Measurements from ENCODE around the gene MBTD1. TPM values are rescaled to one million over a fixed set of nuclear protein-coding genes. Genes with fewer than 3 reads are reported as not detected.

The MBTD1 gene
- total and polyA plus RNA-seq, 2 of the 8 experiments (the other 6 are each of a cell fraction or from before 2014, with no cell fraction given) = 20.3 to 51.4 TPM

- TF ChIP-seq POLR2AphosphoS5 (IDR thresholded peaks at IDR 0.05; ENCODE audit: low read depth, low read length) = no peak
These were observed 15.8 kb downstream of the MBTD1 start (continued) for GRCh38 chr17:51244041-51244440.
